ENCODE measurements around the gene TMEM184C.

The TMEM184C gene

GRCh38 chr4:147605499-147605898, 11.7 kb upstream of the TMEM184C start:
- no peak for DNase-seq

GRCh38 chr4:147607471-147607870, 9.7 kb upstream of the TMEM184C start:
- no peak for DNase-seq

- DNase-seq: no peak
These were observed 6.5 kb upstream of the TMEM184C start for GRCh38 chr4:147610686-147611085.

GRCh38 chr4:147616849-147617172, 386 bp upstream of the TMEM184C start:
- no peak for DNase-seq

- no peak for DNase-seq
These were observed 869 bp downstream of the TMEM184C start for GRCh38 chr4:147617841-147618691.

GRCh38 chr4:147620315-147620714, 3.1 kb downstream of the TMEM184C start:
- no peak for DNase-seq

- DNase-seq: no peak
These were observed 8.5 kb downstream of the TMEM184C start for GRCh38 chr4:147625733-147626132.

GRCh38 chr4:147626903-147627302, 9.7 kb downstream of the TMEM184C start:
- DNase-seq: no peak

GRCh38 chr4:147628415-147628814, 11.2 kb downstream of the TMEM184C start:
- DNase-seq: no peak

- no peak for DNase-seq
These were observed 12.9 kb downstream of the TMEM184C start for GRCh38 chr4:147629783-147630730.

GRCh38 chr4:147633113-147633512, 15.9 kb downstream of the TMEM184C start:
- no peak for DNase-seq

- no peak for DNase-seq
These were observed 16.4 kb downstream of the TMEM184C start for GRCh38 chr4:147633643-147634042.

- no peak for DNase-seq
These were observed 18.2 kb downstream of the TMEM184C start for GRCh38 chr4:147635348-147635747.

- no peak for DNase-seq
These were observed 21.2 kb downstream of the TMEM184C start for GRCh38 chr4:147638365-147638764.

GRCh38 chr4:147638942-147639341, 21.7 kb downstream of the TMEM184C start:
- DNase-seq: no peak

GRCh38 chr4:147639388-147639787, 22.2 kb downstream of the TMEM184C start:
- DNase-seq: no peak

- DNase-seq: no peak
These were observed 23.1 kb downstream of the TMEM184C start for GRCh38 chr4:147640331-147640730.

- no peak for DNase-seq
These were observed 26.4 kb downstream of the TMEM184C start for GRCh38 chr4:147643616-147644015.

- DNase-seq: no peak
These were observed 27.3 kb downstream of the TMEM184C start for GRCh38 chr4:147644471-147644870.

- DNase-seq: no peak
These were observed 27.9 kb downstream of the TMEM184C start for GRCh38 chr4:147645099-147645498.

- DNase-seq: no peak
These were observed 31.5 kb downstream of the TMEM184C start for GRCh38 chr4:147648656-147649055.

- DNase-seq: no peak
These were observed 34.4 kb downstream of the TMEM184C start for GRCh38 chr4:147651563-147651962.

- no peak for DNase-seq
These were observed 38.4 kb downstream of the TMEM184C start for GRCh38 chr4:147655639-147656038.

GRCh38 chr4:147658501-147658900, 41.3 kb downstream of the TMEM184C start:
- DNase-seq: no peak
